H9 (cell line): ENCODE data around the gene MYH11. TPM values are rescaled to one million over a fixed set of nuclear protein-coding genes. Genes with fewer than 3 reads are reported as not detected.

Experiments
- DNase-seq: peaks from one replicate; pipeline ENCODE4 v3.0.0-alpha.2; 2017
- H2AFZ ChIP-seq: one replicate; pipeline ENCODE4 v1.6.1; 2013; ENCODE audit warnings: mild to moderate bottlenecking, low read length, control low read depth, moderate library complexity
- H2AK5ac ChIP-seq: 2 replicates; pipeline ENCODE4 v1.6.1; 2013; ENCODE audit warnings: low read length, control low read depth, mixed read lengths; ENCODE audit not compliant: insufficient read length
- H2BK120ac ChIP-seq: one replicate; pipeline ENCODE4 v1.6.1; 2013; ENCODE audit warnings: low read depth, mild to moderate bottlenecking, low read length, control low read depth, inconsistent platforms; ENCODE audit not compliant: poor library complexity, severe bottlenecking
- H2BK12ac ChIP-seq: 2 replicates; pipeline ENCODE4 v1.6.1; 2013; ENCODE audit warnings: low read length, control low read depth, mixed read lengths, low read depth; ENCODE audit not compliant: insufficient read length
- H2BK15ac ChIP-seq: 2 replicates; pipeline ENCODE4 v1.6.1; 2013; ENCODE audit warnings: low read depth, low read length, control low read depth
- H2BK20ac ChIP-seq: one replicate; pipeline ENCODE4 v1.6.1; 2013; ENCODE audit warnings: low read depth, mild to moderate bottlenecking, low read length, control low read depth, inconsistent platforms; ENCODE audit not compliant: poor library complexity, severe bottlenecking
- H2BK5ac ChIP-seq: 2 replicates; pipeline ENCODE4 v1.6.1; 2013; ENCODE audit warnings: low read length, control low read depth, mixed read lengths; ENCODE audit not compliant: insufficient read length
- H3K14ac ChIP-seq: 2 replicates; pipeline ENCODE4 v1.6.1; 2013; ENCODE audit warnings: low read length, control low read depth; ENCODE audit not compliant: insufficient read depth
- H3K18ac ChIP-seq: 2 replicates; pipeline ENCODE4 v1.6.1; 2013; ENCODE audit warnings: low read depth, mild to moderate bottlenecking, mixed read lengths, low read length, control low read depth; ENCODE audit not compliant: insufficient read length
- H3K23ac ChIP-seq: 2 replicates; pipeline ENCODE4 v1.6.1; 2013; ENCODE audit warnings: low read length, control low read depth, mixed read lengths, low read depth; ENCODE audit not compliant: insufficient read length
- H3K23me2 ChIP-seq: 2 replicates; pipeline ENCODE4 v1.6.1; 2013; ENCODE audit warnings: low read depth, mild to moderate bottlenecking, mixed read lengths, low read length, control low read depth; ENCODE audit not compliant: insufficient read length, poor library complexity, severe bottlenecking
- H3K27ac ChIP-seq: 2 replicates; pipeline ENCODE4 v1.5.1; 2013; ENCODE audit warnings: low read length, control low read depth, mixed read lengths, low read depth; ENCODE audit not compliant: insufficient read length
- H3K27me3 ChIP-seq: 2 replicates; pipeline ENCODE4 v1.6.1; 2013; ENCODE audit warnings: low read length, control low read depth, inconsistent platforms; ENCODE audit not compliant: insufficient read depth
- H3K4ac ChIP-seq: 2 replicates; pipeline ENCODE4 v1.6.1; 2013; ENCODE audit warnings: low read depth, mild to moderate bottlenecking, control low read depth, inconsistent platforms, low read length, moderate library complexity
- H3K4me1 ChIP-seq: 2 replicates; pipeline ENCODE4 v1.6.1; 2013; ENCODE audit warnings: low read length, control low read depth, inconsistent platforms; ENCODE audit not compliant: insufficient read depth
- H3K4me2 ChIP-seq: 2 replicates; pipeline ENCODE4 v1.6.1; 2013; ENCODE audit warnings: low read length, control low read depth, mixed read lengths; ENCODE audit not compliant: insufficient read length, insufficient read depth
- H3K56ac ChIP-seq: 2 replicates; pipeline ENCODE4 v1.6.1; 2013; ENCODE audit warnings: low read depth, mild to moderate bottlenecking, mixed read lengths, low read length, control low read depth; ENCODE audit not compliant: insufficient read length
- H3K79me1 ChIP-seq: 2 replicates; pipeline ENCODE4 v1.6.1; 2013; ENCODE audit warnings: low read depth, mild to moderate bottlenecking, moderate library complexity, low read length, control low read depth, inconsistent platforms; ENCODE audit not compliant: insufficient read depth, poor library complexity, severe bottlenecking
- H3K79me2 ChIP-seq: 2 replicates; pipeline ENCODE4 v1.6.1; 2013; ENCODE audit warnings: low read length, control low read depth, inconsistent platforms; ENCODE audit not compliant: insufficient read depth
- H3K9ac ChIP-seq: 2 replicates; pipeline ENCODE4 v1.6.1; 2013; ENCODE audit warnings: low read length, control low read depth, mixed read lengths; ENCODE audit not compliant: insufficient read length; ENCODE audit errors: extremely low read depth
- H3K9me3 ChIP-seq: one replicate; pipeline ENCODE4 v1.6.1; 2013; ENCODE audit warnings: low read depth, low read length, inconsistent platforms; ENCODE audit not compliant: control insufficient read depth
- H3T11ph ChIP-seq: one replicate; pipeline ENCODE4 v1.6.1; 2013; ENCODE audit warnings: mild to moderate bottlenecking, low read length, control low read depth, inconsistent platforms
- H4K20me1 ChIP-seq: one replicate; pipeline ENCODE4 v1.6.1; 2013; ENCODE audit not compliant: control insufficient read depth, insufficient read length, insufficient read depth
- H4K5ac ChIP-seq: 2 replicates; pipeline ENCODE4 v1.6.1; 2013; ENCODE audit warnings: low read depth, mild to moderate bottlenecking, mixed read lengths, low read length, control low read depth; ENCODE audit not compliant: insufficient read length
- H4K8ac ChIP-seq: replicated peaks from 2 replicates; pipeline ENCODE4 v1.6.1; 2013; ENCODE audit warnings: low read length, control low read depth, mixed read lengths, low read depth; ENCODE audit not compliant: insufficient read length
- H4K91ac ChIP-seq: 2 replicates; pipeline ENCODE4 v1.6.1; 2013; ENCODE audit warnings: low read depth, mild to moderate bottlenecking, moderate library complexity, mixed read lengths, low read length, control low read depth; ENCODE audit not compliant: insufficient read length
- H3K27ac Mint-ChIP-seq, 3 experiments: 2 replicates in 2 of 3; 3 replicates in 1 of 3; pipeline ENCODE4 v1.8.0; 2020 to 2021; ENCODE audit warnings: mixed read lengths in 3 of 3, mild to moderate bottlenecking in 1 of 3, moderate library complexity in 1 of 3
- H3K27me3 Mint-ChIP-seq: 2 replicates; pipeline ENCODE4 v1.8.0; 2021; ENCODE audit warnings: low read depth, mild to moderate bottlenecking, moderate library complexity, mixed read lengths
- H3K36me3 Mint-ChIP-seq, 3 experiments: 2 replicates in 2 of 3; 3 replicates in 1 of 3; pipeline ENCODE4 v1.8.0; 2020 to 2021; ENCODE audit warnings: low read depth in 3 of 3, mixed read lengths in 3 of 3; ENCODE audit not compliant: insufficient read depth in 1 of 3
- H3K4me1 Mint-ChIP-seq, 2 experiments: 2 replicates each; pipeline ENCODE4 v1.8.0; 2020; ENCODE audit warnings: mixed read lengths in 2 of 2
- H3K4me3 Mint-ChIP-seq, 2 experiments: 2 replicates in 1 of 2; 3 replicates in 1 of 2; pipeline ENCODE4 v1.8.0; 2020 to 2021; ENCODE audit warnings: mild to moderate bottlenecking in 2 of 2, mixed read lengths in 2 of 2, moderate library complexity in 1 of 2
- H3K9me3 Mint-ChIP-seq, 2 experiments: 2 replicates in 1 of 2; 3 replicates in 1 of 2; pipeline ENCODE4 v1.8.0; 2020; ENCODE audit warnings: mild to moderate bottlenecking in 2 of 2, mixed read lengths in 2 of 2, moderate library complexity in 1 of 2
- CTCF ChIP-seq: fragments of 200-600 bp; sonication (generic); conservative IDR thresholded peaks from 3 replicates; pipeline ENCODE4 v1.8.0; 2021; ENCODE audit warnings: antibody characterized with exemption, mild to moderate bottlenecking
- WGBS: extraction: QIAGEN DNeasy Blood & Tissue Kit; methylation state at CpG from one replicate; pipeline ENCODE4 v1.1.7; 2013; ENCODE audit warnings: missing lambda C conversion rate, low lambda C conversion rate, mixed read lengths; ENCODE audit not compliant: insufficient read length; ENCODE audit errors: extremely low coverage; 5-methylcytosine and 5-hydroxymethylcytosine counted together
- total RNA-seq: library from RNA; stranded (reverse); gene quantifications from 2 replicates; pipeline ENCODE4 v1.2.1, GENCODE V29; 2021

MYH11 gene
- total RNA-seq, 1 experiment from 2014 or later, result 0.42 TPM

- Histone ChIP-seq H3K27me3 (no peaks in the 10 kb centered on the region), H2BK5ac (no peak within 1 kb of the TSS), H3K23me2 (no peaks in the 10 kb centered on the region), H2BK120ac (no peak within 1 kb of the TSS), H3K4ac (no peak within 1 kb of the TSS), H3K79me2 (peaks cover 10% of the 10 kb centered on the region; the same call in 1 of the 2 replicates), H3K23ac (no peak within 1 kb of the TSS), H3K9ac (peak within 1 kb of the TSS; percentile 73), H2AFZ (no peak within 1 kb of the TSS), H3K4me2 (peak within 1 kb of the TSS; percentile 33), H3K4me1 (peaks cover 3% of the 10 kb centered on the region; the same call in 1 of the 2 replicates), H4K8ac (no peak within 1 kb of the TSS), H4K91ac (no peak within 1 kb of the TSS), H3T11ph (no peak within 1 kb of the TSS), H3K56ac (no peak within 1 kb of the TSS), H3K27ac (peak within 1 kb of the TSS; percentile 68), H2AK5ac (no peak within 1 kb of the TSS), H2BK12ac (no peak within 1 kb of the TSS), H3K18ac (peak within 1 kb of the TSS; percentile 72), H3K9me3 (no peaks in the 10 kb centered on the region), H2BK15ac (no peak within 1 kb of the TSS), H3K14ac (peak within 1 kb of the TSS; percentile 85; the same call in 1 of the 2 replicates), H2BK20ac (no peak within 1 kb of the TSS), H4K5ac (no peak within 1 kb of the TSS), H3K79me1 (peaks cover 4% of the 10 kb centered on the region), H4K20me1 (no peaks in the 10 kb centered on the region)
- Mint-ChIP-seq H3K27ac (peak within 1 kb of the TSS; percentile 94 to 100 (median 100)), H3K9me3 (no peaks in the 10 kb centered on the region), H3K4me3 (peak within 1 kb of the TSS; percentile 99 to 100), H3K27me3 (no peaks in the 10 kb centered on the region), H3K36me3 (peaks cover 0 to 14% (median 7%) of the 10 kb centered on the region in 3 experiments; a peak in 6 of 7 replicates), H3K4me1 (peaks cover 13 to 15% of the 10 kb centered on the region in 2 experiments)
- TF ChIP-seq CTCF, result 0 out of 3 replicates have a peak, but pooled peaks have one; percentile 13
- no CpG with 5 or more reads among the region's 41 CpGs for WGBS
- peak; percentile 100 for DNase-seq
Observed at GRCh38 chr16:15888072-15888976, 31.5 kb upstream of the MYH11 start, which contains the start of gene CEP20. CEP20 (minus strand) TSS chr16:15888603; CDS start chr16:15888585, 18 bp downstream.
